GM12874 (cell line): Measurements from ENCODE around the gene KRTAP19-1.

Source experiments
- CTCF ChIP-seq: IDR thresholded peaks from 2 replicates; pipeline ENCODE4 v1.5.1; 2011; ENCODE audit warnings: low read depth, mild to moderate bottlenecking, control low read depth, low read length, moderate library complexity; ENCODE audit not compliant: insufficient read depth

The KRTAP19-1 gene

GRCh38 chr21:30430170-30430655 lies 50.0 kb downstream of the KRTAP19-1 start, which contains the start of gene KRTAP13-4:
Gene KRTAP13-4 (plus strand): TSS chr21:30430220. CDS start chr21:30430276, 56 bp downstream.
- TF ChIP-seq CTCF, result no peak
